Daoy (cell line): Measurements from ENCODE around the gene EXD3. TPM values are rescaled to one million over a fixed set of nuclear protein-coding genes. Genes with fewer than 3 reads are reported as not detected.

Source experiments
- DNase-seq: peaks from one replicate; pipeline ENCODE4 v3.0.0-alpha.2; 2015; ENCODE audit warnings: low read depth
- total RNA-seq: library from RNA; depleted of rRNA; stranded (reverse); fragments of >200 nt; shearing (Covaris generic); gene quantifications from 2 replicates; pipeline ENCODE4 v1.2.3, GENCODE V29; 2014

The EXD3 gene
- total RNA-seq, 1 experiment from 2014 or later: 2.3 TPM

GRCh38 chr9:137365552-137366444 lies 57.2 kb downstream of the EXD3 start:
- no peak for DNase-seq

GRCh38 chr9:137365056-137365455 lies 57.9 kb downstream of the EXD3 start:
- no peak for DNase-seq

- no peak for DNase-seq
These were observed 63.1 kb downstream of the EXD3 start for GRCh38 chr9:137359850-137360249.

GRCh38 chr9:137358126-137358525 lies 64.8 kb downstream of the EXD3 start:
- no peak for DNase-seq

- no peak for DNase-seq
These were observed 65.8 kb downstream of the EXD3 start for GRCh38 chr9:137357166-137357565.

- no peak for DNase-seq
These were observed 67.1 kb downstream of the EXD3 start for GRCh38 chr9:137355761-137356365.

- DNase-seq: no peak
These were observed 67.9 kb downstream of the EXD3 start for GRCh38 chr9:137354845-137355760.

- no peak for DNase-seq
These were observed 68.7 kb downstream of the EXD3 start for GRCh38 chr9:137354153-137354844.

- DNase-seq: no peak
These were observed 69.5 kb downstream of the EXD3 start for GRCh38 chr9:137353223-137354152.

- DNase-seq: no peak
These were observed 70.3 kb downstream of the EXD3 start for GRCh38 chr9:137352511-137353222.

- DNase-seq: no peak
These were observed 71.0 kb downstream of the EXD3 start for GRCh38 chr9:137351781-137352501.

- no peak for DNase-seq
These were observed 72.0 kb downstream of the EXD3 start for GRCh38 chr9:137350696-137351584.

GRCh38 chr9:137349471-137350033 lies 73.4 kb downstream of the EXD3 start:
- DNase-seq: no peak

GRCh38 chr9:137348769-137349470 lies 74.0 kb downstream of the EXD3 start:
- no peak for DNase-seq

- DNase-seq: no peak
These were observed 75.0 kb downstream of the EXD3 start for GRCh38 chr9:137347928-137348327.

- no peak for DNase-seq
These were observed 80.5 kb downstream of the EXD3 start for GRCh38 chr9:137342482-137342881.

- no peak for DNase-seq
These were observed 81.7 kb downstream of the EXD3 start for GRCh38 chr9:137341227-137341626.
